Measurements from ENCODE around the gene GSS. TPM values are rescaled to one million over a fixed set of nuclear protein-coding genes. Genes with fewer than 3 reads are reported as not detected.

GSS gene
- total and polyA plus RNA-seq, 2 experiments from 2014 or later: 68.3 to 80.7 TPM

- Histone ChIP-seq H3K27ac (no peak overlapping the region), H3K79me2 (ENCODE audit: insufficient read depth) (no peaks in the 10 kb centered on the region), H3K4me1 (ENCODE audit: insufficient read depth) (no peaks in the 10 kb centered on the region), H3K27me3 (replicated peaks; ENCODE audit: insufficient read depth) (no peaks in the 10 kb centered on the region), H3K36me3 (ENCODE audit: low read depth) (no peaks in the 10 kb centered on the region), H3F3A (ENCODE audit: insufficient read depth) (no peaks in the 10 kb centered on the region), H3K9me2 (ENCODE audit: insufficient read depth) (no peaks in the 10 kb centered on the region), H3K9me3 (ENCODE audit: low read depth) (no peaks in the 10 kb centered on the region), H3K4me3 (no peak overlapping the region), H3K4me2 (ENCODE audit: unreplicated experiment) (no peak overlapping the region), H3K9ac (no peak overlapping the region), H4K20me1 (ENCODE audit: insufficient read depth) (no peaks in the 10 kb centered on the region), H2AFZ (no peak overlapping the region)
- no peak for DNase-seq
- in situ Hi-C loops (cut with MboI): no loop called here
- WGBS, 2 experiments (ENCODE audit: low coverage in 1 of 2, low lambda C conversion rate in 2 of 2, missing lambda C conversion rate in 2 of 2): 95 to 98% methylated on average over 19 to 20 of the region's 20 CpGs
- TF ChIP-seq EZH2 (IDR thresholded peaks at IDR 0.05; ENCODE audit: insufficient read depth, poor library complexity, severe bottlenecking) (no peak), EZH2phosphoT487 (IDR thresholded peaks at IDR 0.05; ENCODE audit: insufficient read depth, low read depth) (no peak)
These were observed 37.3 kb upstream of the GSS start for GRCh38 chr20:34992751-34993417.

- 90 to 91% methylated on average over 18 of the region's 18 CpGs for WGBS, 2 experiments (ENCODE audit: low coverage in 1 of 2, low lambda C conversion rate in 2 of 2, missing lambda C conversion rate in 2 of 2)
- Histone ChIP-seq H3K27me3 (replicated peaks; ENCODE audit: insufficient read depth) (no peaks in the 10 kb centered on the region), H3K4me2 (ENCODE audit: unreplicated experiment) (no peak overlapping the region), H3K4me1 (ENCODE audit: insufficient read depth) (no peaks in the 10 kb centered on the region), H2AFZ (no peak overlapping the region), H3K36me3 (ENCODE audit: low read depth) (no peaks in the 10 kb centered on the region), H3K9ac (no peak overlapping the region), H4K20me1 (ENCODE audit: insufficient read depth) (no peaks in the 10 kb centered on the region), H3K9me2 (ENCODE audit: insufficient read depth) (no peaks in the 10 kb centered on the region), H3K4me3 (no peak overlapping the region), H3F3A (ENCODE audit: insufficient read depth) (no peaks in the 10 kb centered on the region), H3K79me2 (ENCODE audit: insufficient read depth) (no peaks in the 10 kb centered on the region), H3K9me3 (ENCODE audit: low read depth) (no peaks in the 10 kb centered on the region), H3K27ac (no peak overlapping the region)
- no peak for TF ChIP-seq EZH2 (IDR thresholded peaks at IDR 0.05; ENCODE audit: insufficient read depth, poor library complexity, severe bottlenecking)
- TF ChIP-seq EZH2phosphoT487 (IDR thresholded peaks at IDR 0.05; ENCODE audit: insufficient read depth, low read depth): no peak
- DNase-seq: no peak
- in situ Hi-C loops (cut with MboI): no loop called here
These were observed 35.1 kb upstream of the GSS start for GRCh38 chr20:34990661-34991214.

GRCh38 chr20:34990231-34990630, 34.6 kb upstream of the GSS start:
- no peak for TF ChIP-seq EZH2 (IDR thresholded peaks at IDR 0.05; ENCODE audit: insufficient read depth, poor library complexity, severe bottlenecking)
- no peak for TF ChIP-seq EZH2phosphoT487 (IDR thresholded peaks at IDR 0.05; ENCODE audit: insufficient read depth, low read depth)
- Histone ChIP-seq H3K9me2 (ENCODE audit: insufficient read depth) (no peaks in the 10 kb centered on the region), H2AFZ (no peak overlapping the region), H3K27ac (no peak overlapping the region), H3K4me3 (no peak overlapping the region), H3K79me2 (ENCODE audit: insufficient read depth) (no peaks in the 10 kb centered on the region), H3K9ac (no peak overlapping the region), H3K36me3 (ENCODE audit: low read depth) (no peaks in the 10 kb centered on the region), H3K4me2 (ENCODE audit: unreplicated experiment) (no peak overlapping the region), H3F3A (ENCODE audit: insufficient read depth) (no peaks in the 10 kb centered on the region), H4K20me1 (ENCODE audit: insufficient read depth) (no peaks in the 10 kb centered on the region), H3K27me3 (replicated peaks; ENCODE audit: insufficient read depth) (no peaks in the 10 kb centered on the region), H3K4me1 (ENCODE audit: insufficient read depth) (no peaks in the 10 kb centered on the region), H3K9me3 (ENCODE audit: low read depth) (no peaks in the 10 kb centered on the region)
- 53 to 58% methylated on average over 11 of the region's 11 CpGs for WGBS, 2 experiments (ENCODE audit: low coverage in 1 of 2, low lambda C conversion rate in 2 of 2, missing lambda C conversion rate in 2 of 2)
- in situ Hi-C loops (cut with MboI): no loop called here
- no peak for DNase-seq

- Histone ChIP-seq H3K9me2 (ENCODE audit: insufficient read depth) (no peaks in the 10 kb centered on the region), H3K27me3 (replicated peaks; ENCODE audit: insufficient read depth) (no peaks in the 10 kb centered on the region), H3K9ac (no peak overlapping the region), H3K36me3 (ENCODE audit: low read depth) (no peaks in the 10 kb centered on the region), H3K27ac (no peak overlapping the region), H2AFZ (no peak overlapping the region), H3F3A (ENCODE audit: insufficient read depth) (no peaks in the 10 kb centered on the region), H3K79me2 (ENCODE audit: insufficient read depth) (no peaks in the 10 kb centered on the region), H4K20me1 (ENCODE audit: insufficient read depth) (no peaks in the 10 kb centered on the region), H3K4me1 (ENCODE audit: insufficient read depth) (no peaks in the 10 kb centered on the region), H3K9me3 (ENCODE audit: low read depth) (no peaks in the 10 kb centered on the region), H3K4me3 (no peak overlapping the region), H3K4me2 (ENCODE audit: unreplicated experiment) (no peak overlapping the region)
- no peak for TF ChIP-seq EZH2 (IDR thresholded peaks at IDR 0.05; ENCODE audit: insufficient read depth, poor library complexity, severe bottlenecking)
- TF ChIP-seq EZH2phosphoT487 (IDR thresholded peaks at IDR 0.05; ENCODE audit: insufficient read depth, low read depth): no peak
- DNase-seq: no peak
- WGBS, 2 experiments (ENCODE audit: low coverage in 1 of 2, low lambda C conversion rate in 2 of 2, missing lambda C conversion rate in 2 of 2): 83 to 92% methylated on average over 10 to 14 of the region's 14 CpGs
- in situ Hi-C loops (cut with MboI): no loop called here
These were observed 34.1 kb upstream of the GSS start for GRCh38 chr20:34989670-34990069.
